ENCODE data around the gene MAN2A1. TPM values are rescaled to one million over a fixed set of nuclear protein-coding genes. Genes with fewer than 3 reads are reported as not detected.

MAN2A1 gene
- total RNA-seq, 1 experiment from 2014 or later = 78.0 TPM

- no peak overlapping the region for H3K27ac Mint-ChIP-seq
Measured at GRCh38 chr5:109880907-109881685, 191.4 kb downstream of the MAN2A1 start.

More at GRCh38 chr5:109880907-109881685, 191.4 kb downstream of the MAN2A1 start:
- Histone ChIP-seq H3K23me2 (ENCODE audit: insufficient read length, low read depth, low read length, poor library complexity, severe bottlenecking) (no peaks in the 10 kb centered on the region), H2BK20ac (ENCODE audit: low read depth, low read length, poor library complexity, severe bottlenecking) (no peak overlapping the region), H4K20me1 (ENCODE audit: control insufficient read depth, insufficient read depth, insufficient read length) (no peaks in the 10 kb centered on the region), H4K5ac (ENCODE audit: insufficient read length, low read depth, low read length) (no peak overlapping the region), H2AK5ac (ENCODE audit: insufficient read length, low read length) (no peak overlapping the region), H2BK15ac (ENCODE audit: low read depth, low read length) (no peak overlapping the region), H4K91ac (ENCODE audit: insufficient read length, low read depth, low read length) (no peak overlapping the region), H3K4me1 (ENCODE audit: insufficient read depth, low read length) (no peaks in the 10 kb centered on the region), H3K56ac (ENCODE audit: insufficient read length, low read depth, low read length) (no peak overlapping the region), H3K27ac (ENCODE audit: insufficient read length, low read depth, low read length) (no peak overlapping the region), H3K4me2 (ENCODE audit: insufficient read depth, insufficient read length, low read length) (no peak overlapping the region), H2BK5ac (ENCODE audit: insufficient read length, low read length) (no peak overlapping the region), H3K9ac (ENCODE audit: extremely low read depth, insufficient read length, low read length) (no peak overlapping the region), H3T11ph (ENCODE audit: low read length) (no peak overlapping the region), H3K23ac (ENCODE audit: insufficient read length, low read depth, low read length) (no peak overlapping the region), H3K14ac (ENCODE audit: insufficient read depth, low read length) (no peak overlapping the region), H4K8ac (replicated peaks; ENCODE audit: insufficient read length, low read depth, low read length) (no peak overlapping the region), H2BK12ac (ENCODE audit: insufficient read length, low read depth, low read length) (no peak overlapping the region), H3K79me2 (ENCODE audit: insufficient read depth, low read length) (no peaks in the 10 kb centered on the region), H3K18ac (ENCODE audit: insufficient read length, low read depth, low read length) (no peak overlapping the region), H3K4ac (ENCODE audit: low read depth, low read length) (no peak overlapping the region), H3K79me1 (ENCODE audit: insufficient read depth, low read depth, low read length, poor library complexity, severe bottlenecking) (no peaks in the 10 kb centered on the region), H3K9me3 (ENCODE audit: control insufficient read depth, low read depth, low read length) (no peaks in the 10 kb centered on the region), H2AFZ (ENCODE audit: low read length) (no peak overlapping the region), H2BK120ac (ENCODE audit: low read depth, low read length, poor library complexity, severe bottlenecking) (no peak overlapping the region), H3K27me3 (ENCODE audit: insufficient read depth, low read length) (no peaks in the 10 kb centered on the region)
- no peaks in the 10 kb centered on the region for H3K36me3 Mint-ChIP-seq (ENCODE audit: insufficient read depth in 1 of 3, low read depth in 3 of 3)
- no peak overlapping the region for H3K4me3 Mint-ChIP-seq
- H3K27me3 Mint-ChIP-seq (ENCODE audit: low read depth) = no peaks in the 10 kb centered on the region; the same call in 1 of the 2 replicates
- H3K9me3 Mint-ChIP-seq = no peaks in the 10 kb centered on the region
- no CpG with 5 or more reads among the region's 6 CpGs for WGBS (ENCODE audit: extremely low coverage, insufficient read length, low lambda C conversion rate)
- H3K4me1 Mint-ChIP-seq = no peaks in the 10 kb centered on the region; a peak in 1 of 4 replicates
- no peak for TF ChIP-seq CTCF (conservative IDR thresholded peaks at IDR 0.05)
- DNase-seq = no peak

All from H9 (cell line).